Thymus (tissue), 11 donors: ENCODE data around the gene NECAB2. TPM values are rescaled to one million over a fixed set of nuclear protein-coding genes. Genes with fewer than 3 reads are reported as not detected.

Experiments
- DNase-seq, 9 donors: peaks; one replicate each; pipeline ENCODE4 v3.0.0-alpha.2; 2013; ENCODE audit warnings: low spot score in 9 of 9, low read depth in 6 of 9, missing footprints in 1 of 9
- H3K27ac ChIP-seq, 2 donors: one replicate each; pipeline ENCODE4 v1.5.1; 2013; ENCODE audit warnings: control low read depth in 1 of 2, low read depth in 1 of 2, low read length in 1 of 2, mild to moderate bottlenecking in 1 of 2, moderate library complexity in 1 of 2
- H3K27me3 ChIP-seq, 2 donors: one replicate each; pipeline ENCODE4 v1.5.1; 2013; ENCODE audit warnings: low read length in 1 of 2; ENCODE audit not compliant: control insufficient read depth in 2 of 2, insufficient read depth in 1 of 2
- H3K36me3 ChIP-seq, 2 donors: one replicate each; pipeline ENCODE4 v1.5.1; 2013; ENCODE audit warnings: low read length in 1 of 2, mild to moderate bottlenecking in 1 of 2, moderate library complexity in 1 of 2; ENCODE audit not compliant: control insufficient read depth in 2 of 2, insufficient read depth in 2 of 2
- H3K4me1 ChIP-seq, 2 donors: one replicate each; pipeline ENCODE4 v1.5.1; 2013; ENCODE audit warnings: low read length in 2 of 2; ENCODE audit not compliant: control insufficient read depth in 2 of 2, insufficient read depth in 2 of 2
- H3K4me3 ChIP-seq, 2 donors: one replicate each; pipeline ENCODE4 v1.5.1; 2013; ENCODE audit warnings: low read length in 2 of 2, control low read depth in 1 of 2, mild to moderate bottlenecking in 1 of 2
- H3K9me3 ChIP-seq, 2 donors: one replicate each; pipeline ENCODE4 v1.5.1; 2013; ENCODE audit warnings: low read length in 1 of 2, mild to moderate bottlenecking in 1 of 2; ENCODE audit not compliant: control insufficient read depth in 2 of 2, insufficient read depth in 1 of 2
- WGBS: extraction: QIAGEN DNeasy Blood & Tissue Kit; methylation state at CpG from one replicate; pipeline ENCODE4 v1.1.7; 2013; 5-methylcytosine and 5-hydroxymethylcytosine counted together
- polyA plus RNA-seq: library from polyadenylated mRNA; stranded (reverse); fragments of 200-250 nt; gene quantifications from one replicate; pipeline ENCODE4 v1.2.3, GENCODE V29; 2013
- total RNA-seq: library from RNA; stranded (reverse); fragments of 120-200 nt; gene quantifications from one replicate; pipeline ENCODE4 v1.2.4, GENCODE V29; 2013
- donor health status: healthy.

NECAB2 gene
- total and polyA plus RNA-seq, 2 donors: 0.19 to 0.75 TPM

- Histone ChIP-seq H3K27me3 (peaks cover 0 to 2% of the 10 kb centered on the region in 2 donors), H3K27ac (no peak overlapping the region), H3K4me3 (no peak overlapping the region), H3K9me3 (peaks cover 0 to 12% of the 10 kb centered on the region in 2 donors), H3K36me3 (no peaks in the 10 kb centered on the region), H3K4me1 (no peaks in the 10 kb centered on the region)
- WGBS: 95% methylated on average over 9 of the region's 9 CpGs
- no peak for DNase-seq
Observed at GRCh38 chr16:84020353-84020752, 52.3 kb downstream of the NECAB2 start.

GRCh38 chr16:84021488-84021887 is 53.4 kb downstream of the NECAB2 start:
- H3K9me3 ChIP-seq: peaks cover 0 to 12% of the 10 kb centered on the region in 2 donors
- 75% methylated on average over 5 of the region's 5 CpGs for whole genome bisulfite sequencing
- no peaks in the 10 kb centered on the region for H3K4me1 ChIP-seq
- no peak overlapping the region for H3K27ac ChIP-seq
- H3K4me3 ChIP-seq: no peak overlapping the region
- no peak for DNase-seq
- no peaks in the 10 kb centered on the region for H3K36me3 ChIP-seq
- H3K27me3 ChIP-seq: peaks cover 0 to 4% of the 10 kb centered on the region in 2 donors

GRCh38 chr16:84022644-84023043 is 54.6 kb downstream of the NECAB2 start:
- 82% methylated on average over 11 of the region's 11 CpGs for WGBS
- Histone ChIP-seq H3K27ac (no peak overlapping the region), H3K4me1 (no peaks in the 10 kb centered on the region), H3K36me3 (no peaks in the 10 kb centered on the region), H3K9me3 (peaks cover 0 to 12% of the 10 kb centered on the region in 2 donors), H3K4me3 (no peak overlapping the region), H3K27me3 (peaks cover 0 to 8% of the 10 kb centered on the region in 2 donors)
- no peak for DNase-seq

GRCh38 chr16:84024854-84025253 is 56.8 kb downstream of the NECAB2 start:
- DNase-seq: no peak
- Histone ChIP-seq H3K27me3 (peaks cover 0 to 13% of the 10 kb centered on the region in 2 donors), H3K9me3 (peaks cover 0 to 12% of the 10 kb centered on the region in 2 donors), H3K4me3 (no peak overlapping the region), H3K36me3 (no peaks in the 10 kb centered on the region), H3K27ac (no peak overlapping the region), H3K4me1 (no peaks in the 10 kb centered on the region)
- WGBS: 87% methylated on average over 9 of the region's 9 CpGs

- H3K36me3 ChIP-seq: no peaks in the 10 kb centered on the region
- no peak for DNase-seq
- H3K9me3 ChIP-seq: peaks cover 0 to 6% of the 10 kb centered on the region in 2 donors
- no peaks in the 10 kb centered on the region for H3K4me1 ChIP-seq
- WGBS: 92% methylated on average over 10 of the region's 10 CpGs
- H3K27ac ChIP-seq: no peak overlapping the region
- H3K27me3 ChIP-seq: peaks cover 0 to 17% of the 10 kb centered on the region in 2 donors
- no peak overlapping the region for H3K4me3 ChIP-seq
Observed at GRCh38 chr16:84026606-84027005, 58.6 kb downstream of the NECAB2 start.

GRCh38 chr16:84027625-84028024 is 59.6 kb downstream of the NECAB2 start:
- Histone ChIP-seq H3K4me3 (no peak overlapping the region), H3K9me3 (no peaks in the 10 kb centered on the region), H3K27ac (no peak overlapping the region), H3K27me3 (peaks cover 0 to 18% of the 10 kb centered on the region in 2 donors), H3K4me1 (no peaks in the 10 kb centered on the region), H3K36me3 (no peaks in the 10 kb centered on the region)
- DNase-seq: no peak
- 86% methylated on average over 15 of the region's 15 CpGs for WGBS

- no peak for DNase-seq
- Histone ChIP-seq H3K27ac (no peak overlapping the region), H3K4me1 (no peaks in the 10 kb centered on the region), H3K4me3 (no peak overlapping the region), H3K27me3 (peaks cover 0 to 17% of the 10 kb centered on the region in 2 donors), H3K36me3 (no peaks in the 10 kb centered on the region), H3K9me3 (no peaks in the 10 kb centered on the region)
- 35% methylated on average over 14 of the region's 14 CpGs for WGBS
Observed at GRCh38 chr16:84029297-84030047, 61.4 kb downstream of the NECAB2 start.

GRCh38 chr16:84031556-84031955 is 63.5 kb downstream of the NECAB2 start:
- Histone ChIP-seq H3K27me3 (peaks cover 0 to 15% of the 10 kb centered on the region in 2 donors), H3K27ac (no peak overlapping the region), H3K4me3 (no peak overlapping the region), H3K9me3 (no peaks in the 10 kb centered on the region), H3K4me1 (no peaks in the 10 kb centered on the region), H3K36me3 (no peaks in the 10 kb centered on the region)
- DNase-seq: no peak
- 79% methylated on average over 17 of the region's 17 CpGs for WGBS

- no peak for DNase-seq
- H3K4me1 ChIP-seq: no peaks in the 10 kb centered on the region
- 80% methylated on average over 15 of the region's 15 CpGs for WGBS
Observed at GRCh38 chr16:84032458-84033178, 64.6 kb downstream of the NECAB2 start.

More at GRCh38 chr16:84032458-84033178, 64.6 kb downstream of the NECAB2 start:
- no peaks in the 10 kb centered on the region for H3K36me3 ChIP-seq
- peaks cover 0 to 11% of the 10 kb centered on the region in 2 donors for H3K27me3 ChIP-seq
- H3K4me3 ChIP-seq: no peak overlapping the region
- H3K27ac ChIP-seq: no peak overlapping the region
- H3K9me3 ChIP-seq: no peaks in the 10 kb centered on the region
